WTC11 (cell line): Measurements from ENCODE around the gene PLSCR4. TPM values are rescaled to one million over a fixed set of nuclear protein-coding genes. Genes with fewer than 3 reads are reported as not detected.

Source experiments
- ATAC-seq: fragments of 200-7000 bp; cut with Tn5 transposase; 2 replicates; pipeline ENCODE4 v1.10.0; 2021; ENCODE audit warnings: mild to moderate bottlenecking, moderate library complexity
- CTCF ChIA-PET: fragments of 300-600 bp; sonication (Branson Sonifier 250); formaldehyde crosslinking; loops from one replicate; lab custom pipeline; 2021; ENCODE audit warnings: antibody characterized with exemption; lab: Charles Lee
- POLR2A ChIA-PET: fragments of 350-600 bp; sonication (Branson Sonifier 250); formaldehyde crosslinking; loops from one replicate; lab custom pipeline; 2021; ENCODE audit warnings: antibody characterized with exemption; lab: Charles Lee
- DNase-seq: peaks from one replicate; pipeline ENCODE4 v3.0.0; 2021; ENCODE audit warnings: low spot score
- H3K27ac Mint-ChIP-seq: 2 replicates; pipeline ENCODE4 v1.8.0; 2021; ENCODE audit warnings: mixed read lengths
- H3K27me3 Mint-ChIP-seq: 2 replicates; pipeline ENCODE4 v1.8.0; 2021; ENCODE audit warnings: low read depth, mild to moderate bottlenecking, moderate library complexity, mixed read lengths
- H3K36me3 Mint-ChIP-seq: 2 replicates; pipeline ENCODE4 v1.8.0; 2021; ENCODE audit warnings: mixed read lengths
- H3K4me1 Mint-ChIP-seq: 2 replicates; pipeline ENCODE4 v1.8.0; 2022; ENCODE audit warnings: mixed read lengths
- H3K4me3 Mint-ChIP-seq: 2 replicates; pipeline ENCODE4 v1.8.0; 2021; ENCODE audit warnings: mild to moderate bottlenecking, moderate library complexity, mixed read lengths
- H3K9me3 Mint-ChIP-seq: 2 replicates; pipeline ENCODE4 v1.8.0; 2021; ENCODE audit warnings: mixed read lengths
- ETV6 ChIP-seq: sonication (generic); formaldehyde crosslinking; IDR thresholded peaks from 2 replicates; pipeline ENCODE4 v1.8.1; 2022; ENCODE audit warnings: mild to moderate bottlenecking, missing genetic modification reagents
- GRHL2 ChIP-seq: fragments of 250-450 bp; sonication (Bioruptor Pico); IDR thresholded peaks from 2 replicates; pipeline ENCODE4 v1.8.0; 2022; ENCODE audit warnings: mild to moderate bottlenecking, moderate library complexity; ENCODE audit not compliant: insufficient replicate concordance, severe bottlenecking
- HMGXB4 ChIP-seq: sonication (generic); formaldehyde crosslinking; IDR thresholded peaks from 2 replicates; pipeline ENCODE4 v1.8.1; 2023; ENCODE audit warnings: mild to moderate bottlenecking, moderate library complexity, missing genetic modification reagents
- JUN ChIP-seq: sonication (generic); formaldehyde crosslinking; IDR thresholded peaks from 2 replicates; pipeline ENCODE4 v1.8.0; 2023; ENCODE audit warnings: mild to moderate bottlenecking, missing genetic modification reagents
- MLX ChIP-seq: sonication (generic); formaldehyde crosslinking; IDR thresholded peaks from 2 replicates; pipeline ENCODE4 v1.8.1; 2023; ENCODE audit warnings: mild to moderate bottlenecking, missing genetic modification reagents, moderate library complexity
- PRDM15 ChIP-seq: sonication (generic); formaldehyde crosslinking; IDR thresholded peaks from 2 replicates; pipeline ENCODE4 v1.8.0; 2022; ENCODE audit warnings: missing genetic modification reagents
- RORB ChIP-seq: fragments of 250-450 bp; sonication (Bioruptor Pico); IDR thresholded peaks from 2 replicates; pipeline ENCODE4 v1.9.0; 2021; ENCODE audit warnings: mild to moderate bottlenecking
- SMAD4 ChIP-seq: sonication (generic); formaldehyde crosslinking; IDR thresholded peaks from 2 replicates; pipeline ENCODE4 v1.8.0; 2022; ENCODE audit warnings: mild to moderate bottlenecking, missing genetic modification reagents
- TCF7 ChIP-seq: sonication (generic); formaldehyde crosslinking; IDR thresholded peaks from 2 replicates; pipeline ENCODE4 v1.8.0; 2022; ENCODE audit warnings: mild to moderate bottlenecking, low read depth, missing genetic modification reagents, moderate library complexity
- TEAD4 ChIP-seq: sonication (generic); formaldehyde crosslinking; IDR thresholded peaks from 2 replicates; pipeline ENCODE4 v1.8.0; 2022; ENCODE audit warnings: mild to moderate bottlenecking, missing genetic modification reagents
- USF2 ChIP-seq: sonication (generic); formaldehyde crosslinking; IDR thresholded peaks from 2 replicates; pipeline ENCODE4 v1.8.1; 2023; ENCODE audit warnings: mild to moderate bottlenecking, missing genetic modification reagents, moderate library complexity
- ZNF263 ChIP-seq: sonication (generic); formaldehyde crosslinking; IDR thresholded peaks from 2 replicates; pipeline ENCODE4 v1.8.1; 2022; ENCODE audit warnings: low read depth, mild to moderate bottlenecking, moderate library complexity, missing genetic modification reagents
- ZNF396 ChIP-seq: fragments of 250-450 bp; sonication (Bioruptor Pico); IDR thresholded peaks from 2 replicates; pipeline ENCODE4 v1.8.0; 2021; ENCODE audit warnings: mild to moderate bottlenecking, moderate library complexity, borderline replicate concordance
- ZNF423 ChIP-seq: fragments of 250-450 bp; sonication (Bioruptor Pico); IDR thresholded peaks from 2 replicates; pipeline ENCODE4 v2.1.2; 2022; ENCODE audit warnings: mild to moderate bottlenecking, moderate library complexity
- ZNF512 ChIP-seq: sonication (generic); formaldehyde crosslinking; IDR thresholded peaks from 2 replicates; pipeline ENCODE4 v1.8.1; 2022; ENCODE audit warnings: missing genetic modification reagents, borderline replicate concordance
- ZNF671 ChIP-seq: fragments of 250-450 bp; sonication (Bioruptor Pico); IDR thresholded peaks from 2 replicates; pipeline ENCODE4 v1.8.0; 2021; ENCODE audit warnings: mild to moderate bottlenecking
- ZSCAN18 ChIP-seq: fragments of 250-450 bp; sonication (Bioruptor Pico); IDR thresholded peaks from 2 replicates; pipeline ENCODE4 v2.1.2; 2022; ENCODE audit warnings: mild to moderate bottlenecking, moderate library complexity
- total RNA-seq: library from RNA; stranded (reverse); gene quantifications from 3 replicates; pipeline ENCODE4 v1.2.3, GENCODE V29; 2021

Gene PLSCR4
- total RNA-seq, 1 experiment from 2014 or later, result 3.5 TPM

- TF ChIP-seq USF2 (CRISPR knock-in tag) (no peak), RORB (no peak), JUN (no peak), ZSCAN18 (CRISPR knock-in tag) (no peak), ZNF512 (CRISPR knock-in tag) (no peak), PRDM15 (CRISPR knock-in tag) (no peak), ZNF671 (no peak), SMAD4 (CRISPR knock-in tag) (no peak), HMGXB4 (CRISPR knock-in tag) (no peak), TEAD4 (CRISPR knock-in tag) (no peak), ZNF263 (CRISPR knock-in tag) (no peak), ZNF423 (CRISPR knock-in tag) (no peak), ETV6 (no peak), TCF7 (CRISPR knock-in tag) (no peak)
- no peak overlapping the region for H3K4me3 Mint-ChIP-seq
- H3K27ac Mint-ChIP-seq, result no peak overlapping the region
- POLR2A ChIA-PET, result no interaction called here
- DNase-seq, result no peak
- H3K27me3 Mint-ChIP-seq, result no peaks in the 10 kb centered on the region
- CTCF ChIA-PET, result interaction anchor here (0.8 to 1.2 kb wide), 2 partner anchors 10 to 135 kb away, joined by 3 to 4 read pairs; no protein-coding TSS in a partner anchor
- peaks cover 17% of the 10 kb centered on the region for H3K4me1 Mint-ChIP-seq
- H3K36me3 Mint-ChIP-seq, result no peaks in the 10 kb centered on the region
- ATAC-seq, result no peak
- no peaks in the 10 kb centered on the region for H3K9me3 Mint-ChIP-seq
Observed at GRCh38 chr3:146199762-146200161, 51.1 kb downstream of the PLSCR4 start.

GRCh38 chr3:146196789-146197188 is 54.1 kb downstream of the PLSCR4 start:
- no peak overlapping the region for H3K27ac Mint-ChIP-seq
- no peaks in the 10 kb centered on the region for H3K27me3 Mint-ChIP-seq
- H3K9me3 Mint-ChIP-seq, result no peaks in the 10 kb centered on the region
- no peak for DNase-seq
- TF ChIP-seq GRHL2 (CRISPR knock-in tag) (no peak), MLX (CRISPR knock-in tag) (no peak), ZNF396 (CRISPR knock-in tag) (no peak), JUN (no peak)
- ChIA-PET CTCF (interaction anchor here (1.2 to 2.2 kb wide), 2 partner anchors 9 to 130 kb away, joined by 3 to 6 read pairs; no protein-coding TSS in a partner anchor), POLR2A (no interaction called here)
- H3K36me3 Mint-ChIP-seq, result no peaks in the 10 kb centered on the region
- no peak overlapping the region for H3K4me3 Mint-ChIP-seq
- H3K4me1 Mint-ChIP-seq, result 0 out of 2 replicates have a peak, but pooled peaks cover 2% of the 10 kb centered on the region
- ATAC-seq, result no peak
